ENCODE data around the gene TGFB1.

Gene TGFB1

GRCh38 chr19:41321204-41321599, 32.5 kb downstream of the TGFB1 start:
- ChIA-PET POLR2A (ENCODE audit: low non-redundant PET) (no interaction called here), CTCF (no interaction called here)
- H3K27ac ChIP-seq, result peak overlapping the region; percentile 97
- no peak for DNase-seq (ENCODE audit: low spot score)
- no peak for TF ChIP-seq CTCF (conservative IDR thresholded peaks at IDR 0.05; ENCODE audit: low read depth)

- ChIA-PET CTCF (no interaction called here), POLR2A (ENCODE audit: low non-redundant PET) (no interaction called here)
- peak overlapping the region; percentile 97 for H3K27ac ChIP-seq
- DNase-seq (ENCODE audit: low spot score), result no peak
- TF ChIP-seq CTCF (conservative IDR thresholded peaks at IDR 0.05; ENCODE audit: low read depth), result no peak
Measured at GRCh38 chr19:41320568-41320967, 33.2 kb downstream of the TGFB1 start.

GRCh38 chr19:41320185-41320518, 33.6 kb downstream of the TGFB1 start:
- POLR2A ChIA-PET (ENCODE audit: low non-redundant PET), result no interaction called here
- CTCF ChIA-PET, result no interaction called here
- DNase-seq (ENCODE audit: low spot score), result no peak

GRCh38 chr19:41319500-41320184, 34.1 kb downstream of the TGFB1 start:
- no peak for TF ChIP-seq CTCF (conservative IDR thresholded peaks at IDR 0.05; ENCODE audit: low read depth)
- POLR2A ChIA-PET (ENCODE audit: low non-redundant PET), result no interaction called here
- DNase-seq (ENCODE audit: low spot score), result no peak
- CTCF ChIA-PET, result no interaction called here
- H3K27ac ChIP-seq, result peak overlapping the region; percentile 97

More at GRCh38 chr19:41320185-41320518, 33.6 kb downstream of the TGFB1 start:
- no peak for TF ChIP-seq CTCF (conservative IDR thresholded peaks at IDR 0.05; ENCODE audit: low read depth)
- peak overlapping the region; percentile 97 for H3K27ac ChIP-seq

DNA sequence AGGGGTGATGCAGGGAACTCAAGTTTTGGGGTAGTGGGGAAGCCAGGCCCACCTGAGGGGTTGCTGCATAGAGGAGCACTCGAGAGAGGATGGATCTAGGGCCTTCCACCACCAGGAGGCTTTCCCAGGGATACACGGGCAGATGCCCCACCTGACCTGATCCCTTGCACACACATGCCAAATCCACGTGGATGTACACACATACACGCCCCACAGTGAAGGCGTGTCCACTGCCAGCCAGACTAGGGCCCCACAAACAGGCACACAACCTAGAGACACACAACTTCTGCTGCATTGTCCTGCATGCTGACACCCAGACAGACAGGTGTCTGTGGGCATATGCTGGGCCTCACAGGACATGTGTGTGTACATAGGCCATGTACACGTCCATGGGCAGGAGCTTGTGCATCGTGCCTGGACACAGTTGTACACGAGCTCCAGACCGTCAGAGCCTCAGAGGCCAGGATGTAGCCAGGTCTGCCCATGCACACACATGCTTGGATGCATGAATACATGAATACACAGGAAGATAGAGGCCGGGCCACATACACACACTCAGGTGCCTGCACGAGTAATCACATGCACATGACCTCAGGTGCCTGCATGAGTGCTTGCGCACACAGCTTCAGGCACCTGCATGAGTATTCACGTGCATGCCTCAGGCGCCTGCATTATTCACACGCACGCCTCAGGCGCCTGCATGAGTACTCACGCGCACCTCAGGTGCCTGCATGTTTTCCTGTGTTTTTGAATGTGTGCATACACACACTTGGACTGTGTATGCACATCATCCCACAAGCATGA, 34.8 kb downstream of the TGFB1 start:
- ChIA-PET POLR2A (ENCODE audit: low non-redundant PET) (no interaction called here), CTCF (no interaction called here)
- no peak for DNase-seq (ENCODE audit: low spot score)
- no peak for TF ChIP-seq CTCF (conservative IDR thresholded peaks at IDR 0.05; ENCODE audit: low read depth)
- H3K27ac ChIP-seq, result peak overlapping the region; percentile 97

GRCh38 chr19:41316306-41316920, 37.3 kb downstream of the TGFB1 start:
- POLR2A ChIA-PET (ENCODE audit: low non-redundant PET), result no interaction called here
- TF ChIP-seq CTCF (conservative IDR thresholded peaks at IDR 0.05; ENCODE audit: low read depth), result no peak
- H3K27ac ChIP-seq, result peak overlapping the region; percentile 8; the same call in 1 of the 2 replicates
- DNase-seq (ENCODE audit: low spot score), result no peak
- CTCF ChIA-PET, result no interaction called here
